Muscle of leg (tissue), 11 donors: ENCODE data around the gene RNF217. TPM values are rescaled to one million over a fixed set of nuclear protein-coding genes. Genes with fewer than 3 reads are reported as not detected.
A peak's percentile ranks its signal among the peaks of the same experiment; 100 is the strongest.
"Not testable (repeated sequence)": the region's sequence is repeated elsewhere in the genome, so short reads cannot be mapped to it uniquely, and the experiment has no call there.

Experiments
- DNase-seq: peaks from one replicate; pipeline ENCODE4 v3.0.0; 2013
- H3K27ac ChIP-seq: one replicate; pipeline ENCODE4 v1.5.1; 2013; ENCODE audit warnings: mild to moderate bottlenecking, low read length, control low read depth
- H3K27me3 ChIP-seq: one replicate; pipeline ENCODE4 v1.6.1; 2013; ENCODE audit warnings: low read length; ENCODE audit not compliant: control insufficient read depth, insufficient read depth
- H3K36me3 ChIP-seq: one replicate; pipeline ENCODE4 v1.6.1; 2013; ENCODE audit warnings: low read length; ENCODE audit not compliant: control insufficient read depth, insufficient read depth
- H3K4me1 ChIP-seq: one replicate; pipeline ENCODE4 v1.6.1; 2013; ENCODE audit warnings: low read length; ENCODE audit not compliant: control insufficient read depth, insufficient read depth
- H3K4me3 ChIP-seq: one replicate; pipeline ENCODE4 v1.5.1; 2013; ENCODE audit warnings: low read length, control low read depth
- H3K9me3 ChIP-seq: replicated peaks from 2 replicates; pipeline ENCODE4 v1.6.1; 2013; ENCODE audit warnings: low read depth, low read length; ENCODE audit not compliant: control insufficient read depth
- WGBS: methylation state at CpG from one replicate; pipeline ENCODE4 v1.1.5; 2013; ENCODE audit warnings: missing lambda C conversion rate; ENCODE audit not compliant: insufficient coverage; 5-methylcytosine and 5-hydroxymethylcytosine counted together
- polyA plus RNA-seq, 8 donors: library from polyadenylated mRNA; unstranded; fragments of 120-200 nt; gene quantifications; one replicate each; pipeline versions ENCODE4 v1.2.1 to v1.2.3, GENCODE V29; 2013; ENCODE audit warnings: inconsistent platforms in 1 of 8, low replicate concordance in 1 of 8; ENCODE audit not compliant: insufficient read length in 8 of 8, insufficient read depth in 1 of 8
- total RNA-seq: library from RNA; stranded (reverse); fragments of 120-200 nt; gene quantifications from one replicate; pipeline ENCODE4 v1.2.4, GENCODE V29; 2013

The RNF217 gene
- total and polyA plus RNA-seq, 9 donors, result 28.6 to 54.9 (median 35.8) TPM

- Histone ChIP-seq H3K9me3 (peaks cover 5% of the 10 kb centered on the region), H3K4me1 (peaks cover 9% of the 10 kb centered on the region), H3K27ac (no peak overlapping the region), H3K4me3 (no peak overlapping the region), H3K36me3 (no peaks in the 10 kb centered on the region), H3K27me3 (no peaks in the 10 kb centered on the region)
- whole genome bisulfite sequencing, result no CpG with 5 or more reads among the region's 4 CpGs
- DNase-seq, result no peak
Measured at GRCh38 chr6:125116710-125117109, 154.5 kb downstream of the RNF217 start.

GRCh38 chr6:125117818-125118217 lies 155.6 kb downstream of the RNF217 start:
- H3K27ac ChIP-seq, result no peak overlapping the region
- H3K27me3 ChIP-seq, result no peaks in the 10 kb centered on the region
- no peak overlapping the region for H3K4me3 ChIP-seq
- no peak for DNase-seq
- no peaks in the 10 kb centered on the region for H3K36me3 ChIP-seq
- H3K4me1 ChIP-seq, result peaks cover 9% of the 10 kb centered on the region
- H3K9me3 ChIP-seq, result no peaks in the 10 kb centered on the region
- no CpG with 5 or more reads among the region's 3 CpGs for WGBS

- Histone ChIP-seq H3K9me3 (no peaks in the 10 kb centered on the region), H3K4me1 (peaks cover 16% of the 10 kb centered on the region), H3K4me3 (no peak overlapping the region), H3K27ac (peak overlapping the region; percentile 50), H3K36me3 (no peaks in the 10 kb centered on the region), H3K27me3 (no peaks in the 10 kb centered on the region)
- no peak for DNase-seq
- WGBS, result no CpG with 5 or more reads among the region's 3 CpGs
Measured at GRCh38 chr6:125120054-125120590, 157.9 kb downstream of the RNF217 start.

GRCh38 chr6:125121894-125122293 lies 159.7 kb downstream of the RNF217 start:
- H3K9me3 ChIP-seq, result no peaks in the 10 kb centered on the region
- no peak overlapping the region for H3K4me3 ChIP-seq
- no peak overlapping the region for H3K27ac ChIP-seq
- peaks cover 16% of the 10 kb centered on the region for H3K4me1 ChIP-seq
- no CpG with 5 or more reads among the region's 1 CpG for WGBS
- no peaks in the 10 kb centered on the region for H3K36me3 ChIP-seq
- H3K27me3 ChIP-seq, result no peaks in the 10 kb centered on the region
- DNase-seq, result no peak

- no peak for DNase-seq
- H3K27me3 ChIP-seq, result no peaks in the 10 kb centered on the region
- H3K4me3 ChIP-seq, result no peak overlapping the region
- no peak overlapping the region for H3K27ac ChIP-seq
- no CpG with 5 or more reads among the region's 3 CpGs for WGBS
- peaks cover 2% of the 10 kb centered on the region for H3K9me3 ChIP-seq
- H3K36me3 ChIP-seq, result no peaks in the 10 kb centered on the region
- H3K4me1 ChIP-seq, result peaks cover 16% of the 10 kb centered on the region
Measured at GRCh38 chr6:125123051-125123450, 160.8 kb downstream of the RNF217 start.

- H3K27ac ChIP-seq, result no peak overlapping the region
- H3K27me3 ChIP-seq, result no peaks in the 10 kb centered on the region
- peaks cover 2% of the 10 kb centered on the region for H3K9me3 ChIP-seq
- H3K4me3 ChIP-seq, result no peak overlapping the region
- DNase-seq, result peak; percentile 19
- H3K4me1 ChIP-seq, result peaks cover 16% of the 10 kb centered on the region
- H3K36me3 ChIP-seq, result no peaks in the 10 kb centered on the region
- WGBS, result 51% methylated on average over 4 of the region's 8 CpGs
Measured at GRCh38 chr6:125123468-125124048, 161.3 kb downstream of the RNF217 start.

GRCh38 chr6:125124049-125124669 lies 161.9 kb downstream of the RNF217 start:
- Histone ChIP-seq H3K27ac (no peak overlapping the region), H3K9me3 (peaks cover 2% of the 10 kb centered on the region), H3K4me3 (no peak overlapping the region), H3K36me3 (no peaks in the 10 kb centered on the region), H3K4me1 (peaks cover 16% of the 10 kb centered on the region), H3K27me3 (no peaks in the 10 kb centered on the region)
- WGBS, result 77% methylated on average over 5 of the region's 6 CpGs
- no peak for DNase-seq

- not testable (repeated sequence) for H3K36me3 ChIP-seq, DNase-seq, H3K9me3 ChIP-seq, H3K27ac ChIP-seq, H3K4me3 ChIP-seq, H3K27me3 ChIP-seq
- peaks cover 10% of the 10 kb centered on the region for H3K4me1 ChIP-seq
- WGBS, result 94% methylated on average over 18 of the region's 23 CpGs
Measured at GRCh38 chr6:125125856-125126255, 163.6 kb downstream of the RNF217 start.

- Histone ChIP-seq H3K27ac (no peak overlapping the region), H3K27me3 (no peaks in the 10 kb centered on the region), H3K36me3 (no peaks in the 10 kb centered on the region), H3K4me3 (no peak overlapping the region), H3K9me3 (peaks cover 2% of the 10 kb centered on the region), H3K4me1 (no peaks in the 10 kb centered on the region)
- DNase-seq, result peak; percentile 30
- WGBS, result 82% methylated on average over 1 of the region's 4 CpGs
Measured at GRCh38 chr6:125129354-125129753, 167.1 kb downstream of the RNF217 start.

- WGBS, result no CpG with 5 or more reads among the region's 1 CpG
- H3K27ac ChIP-seq, result no peak overlapping the region
- peaks cover 2% of the 10 kb centered on the region for H3K9me3 ChIP-seq
- H3K27me3 ChIP-seq, result no peaks in the 10 kb centered on the region
- H3K4me1 ChIP-seq, result no peaks in the 10 kb centered on the region
- no peak overlapping the region for H3K4me3 ChIP-seq
- no peak for DNase-seq
- H3K36me3 ChIP-seq, result no peaks in the 10 kb centered on the region
Measured at GRCh38 chr6:125132058-125132457, 169.8 kb downstream of the RNF217 start.
